Measurements from ENCODE around the gene CSNK1D.

GRCh38 chr17:82271401-82271800 lies 2.1 kb downstream of the CSNK1D start:
- TF ChIP-seq CTCF (IDR thresholded peaks at IDR 0.05; ENCODE audit: low read depth, low read length), result no peak
- no peak for TF ChIP-seq EZH2phosphoT487 (IDR thresholded peaks at IDR 0.05; ENCODE audit: low read depth)
